HepG2 (cell line): Measurements from ENCODE around the gene RABGGTB. TPM values are rescaled to one million over a fixed set of nuclear protein-coding genes. Genes with fewer than 3 reads are reported as not detected.

ENCODE experiments used
- CEBPZ ChIP-seq: IDR thresholded peaks from 2 replicates; pipeline ENCODE4 v1.6.1; 2012; ENCODE audit warnings: low read length, improper control_type of control experiment
- CSRNP1 ChIP-seq: sonication (generic); formaldehyde crosslinking; IDR thresholded peaks from 2 replicates; pipeline ENCODE4 v1.8.1; 2023; ENCODE audit warnings: mild to moderate bottlenecking, missing genetic modification reagents
- E2F5 ChIP-seq: sonication (generic); formaldehyde crosslinking; conservative IDR thresholded peaks from 2 replicates; pipeline ENCODE4 v1.4.0; 2020; ENCODE audit warnings: missing genetic modification reagents
- HCFC1 ChIP-seq: fragments of 150-350 bp; IDR thresholded peaks from 2 replicates; pipeline ENCODE4 v1.6.1; 2014; ENCODE audit warnings: low read depth, low read length
- KDM4B ChIP-seq: sonication (generic); formaldehyde crosslinking; IDR thresholded peaks from 2 replicates; pipeline ENCODE4 v1.4.0; 2020; ENCODE audit warnings: missing genetic modification reagents
- MLX ChIP-seq: IDR thresholded peaks from 2 replicates; pipeline ENCODE4 v1.6.1; 2016
- PCBP1 ChIP-seq: fragments of 200-400 bp; formaldehyde crosslinking; IDR thresholded peaks from 2 replicates; pipeline ENCODE4 v1.6.1; 2017; ENCODE audit warnings: mild to moderate bottlenecking, low read depth, low read length, borderline replicate concordance
- SAP130 ChIP-seq: IDR thresholded peaks from 2 replicates; pipeline ENCODE4 v1.6.1; 2016; ENCODE audit warnings: low read depth
- SIN3A ChIP-seq: IDR thresholded peaks from 2 replicates; pipeline ENCODE4 v1.6.1; 2011; ENCODE audit warnings: low read depth, mild to moderate bottlenecking, control low read depth, low read length, borderline replicate concordance
- SMYD3 ChIP-seq: sonication (generic); formaldehyde crosslinking; IDR thresholded peaks from 2 replicates; pipeline ENCODE4 v1.8.1; 2023; ENCODE audit warnings: mild to moderate bottlenecking, missing genetic modification reagents
- SNAPC5 ChIP-seq: sonication (generic); formaldehyde crosslinking; IDR thresholded peaks from 2 replicates; pipeline ENCODE4 v1.8.1; 2023; ENCODE audit warnings: mild to moderate bottlenecking, missing genetic modification reagents, borderline replicate concordance
- SOX5 ChIP-seq: IDR thresholded peaks from 2 replicates; pipeline ENCODE4 v1.6.1; 2016; ENCODE audit warnings: borderline replicate concordance
- SRY ChIP-seq: sonication (generic); formaldehyde crosslinking; IDR thresholded peaks from 2 replicates; pipeline ENCODE4 v1.8.0; 2022; ENCODE audit warnings: mild to moderate bottlenecking, missing genetic modification reagents
- TFE3 ChIP-seq: IDR thresholded peaks from 2 replicates; pipeline ENCODE4 v1.6.1; 2016
- TOPORS ChIP-seq: sonication (generic); formaldehyde crosslinking; IDR thresholded peaks from 2 replicates; pipeline ENCODE4 v1.8.0; 2023; ENCODE audit warnings: mild to moderate bottlenecking, missing genetic modification reagents
- ZBTB20 ChIP-seq: sonication (generic); formaldehyde crosslinking; IDR thresholded peaks from 2 replicates; pipeline ENCODE4 v1.8.1; 2023; ENCODE audit warnings: missing genetic modification reagents, low read depth, mild to moderate bottlenecking, borderline replicate concordance
- ZFP37 ChIP-seq: sonication (generic); formaldehyde crosslinking; IDR thresholded peaks from 2 replicates; pipeline ENCODE4 v1.4.0; 2020; ENCODE audit warnings: missing genetic modification reagents, borderline replicate concordance
- ZNF143 ChIP-seq: sonication (generic); formaldehyde crosslinking; IDR thresholded peaks from 2 replicates; pipeline ENCODE4 v1.4.0; 2020; ENCODE audit warnings: missing genetic modification reagents
- ZNF576 ChIP-seq: sonication (generic); formaldehyde crosslinking; IDR thresholded peaks from 2 replicates; pipeline ENCODE4 v1.4.0; 2020; ENCODE audit warnings: mild to moderate bottlenecking, missing genetic modification reagents
- ZNF589 ChIP-seq: sonication (generic); formaldehyde crosslinking; conservative IDR thresholded peaks from 2 replicates; pipeline ENCODE4 v1.8.0; 2022; ENCODE audit warnings: mild to moderate bottlenecking, moderate library complexity, missing genetic modification reagents
- polyA plus RNA-seq, 8 experiments: library from polyadenylated mRNA; depleted of rRNA in 3 of 8; stranded (reverse) in 7 of 8; unstranded in 1 of 8; fragments of >200 nt; fragmentation: Illumina TruSeq in 4 of 8; extraction: Trizol in 4 of 8; gene quantifications; 2 replicates each; pipeline versions ENCODE4 v1.2.1 to v1.2.3, GENCODE V29; 2011 to 2016; ENCODE audit warnings: low read depth in 4 of 8, missing spikeins in 1 of 8, mixed read lengths in 1 of 8; ENCODE audit not compliant: insufficient read depth in 1 of 8
- total RNA-seq, 5 experiments: library from RNA; depleted of rRNA; stranded (reverse); fragments of >200 nt; fragmentation: Illumina TruSeq; extraction: Trizol; gene quantifications; 2 replicates each; pipeline ENCODE4 v1.2.3, GENCODE V29; 2016; ENCODE audit warnings: low read depth in 1 of 5

Gene RABGGTB
- total and polyA plus RNA-seq, 2 of the 13 experiments (the other 11 are each of a cell fraction or from before 2014, with no cell fraction given): 185 to 290 TPM

- peak; percentile 41; the same call in 1 of the 2 replicates for TF ChIP-seq SRY (CRISPR knock-in tag)
- no peak for TF ChIP-seq ZNF143 (CRISPR knock-in tag)
- peak; percentile 76 for TF ChIP-seq TOPORS (CRISPR knock-in tag)
- no peak for TF ChIP-seq MLX
- no peak for TF ChIP-seq ZNF576 (CRISPR knock-in tag)
- TF ChIP-seq ZBTB20 (CRISPR knock-in tag): no peak
- no peak for TF ChIP-seq SAP130 (CRISPR knock-in tag)
- TF ChIP-seq E2F5: no peak
- TF ChIP-seq CEBPZ: no peak
- TF ChIP-seq ZFP37: no peak
- TF ChIP-seq SNAPC5 (CRISPR knock-in tag): 0 out of 2 replicates have a peak, but pooled peaks have one; percentile 44
- 0 out of 2 replicates have a peak, but pooled peaks have one; percentile 15 for TF ChIP-seq ZNF589 (CRISPR knock-in tag)
- TF ChIP-seq SOX5 (CRISPR knock-in tag): no peak
- TF ChIP-seq HCFC1: no peak
- no peak for TF ChIP-seq TFE3 (CRISPR knock-in tag)
- peak; percentile 33 for TF ChIP-seq CSRNP1 (CRISPR knock-in tag)
- TF ChIP-seq KDM4B (CRISPR knock-in tag): no peak
- 0 out of 2 replicates have a peak, but pooled peaks have one; percentile 10 for TF ChIP-seq SIN3A
- 0 out of 2 replicates have a peak, but pooled peaks have one; percentile 62 for TF ChIP-seq PCBP1
- TF ChIP-seq SMYD3: no peak
Measured at GRCh38 chr1:75796376-75797272, 10.6 kb downstream of the RABGGTB start, which contains the start of gene MSH4 (continued).
